Activated CD8-positive, alpha-beta memory T cell treated with anti-CD3 and anti-CD28 coated beads for 1 hour (primary cell): ENCODE measurements around the gene ZBTB40.

Experiments
- DNase-seq, 2 donors: peaks; one replicate each; pipeline ENCODE4 v3.0.0-alpha.2; 2020; ENCODE audit warnings: low read depth in 1 of 2; ENCODE audit errors: extremely low read depth in 1 of 2

The ZBTB40 gene, protein sequence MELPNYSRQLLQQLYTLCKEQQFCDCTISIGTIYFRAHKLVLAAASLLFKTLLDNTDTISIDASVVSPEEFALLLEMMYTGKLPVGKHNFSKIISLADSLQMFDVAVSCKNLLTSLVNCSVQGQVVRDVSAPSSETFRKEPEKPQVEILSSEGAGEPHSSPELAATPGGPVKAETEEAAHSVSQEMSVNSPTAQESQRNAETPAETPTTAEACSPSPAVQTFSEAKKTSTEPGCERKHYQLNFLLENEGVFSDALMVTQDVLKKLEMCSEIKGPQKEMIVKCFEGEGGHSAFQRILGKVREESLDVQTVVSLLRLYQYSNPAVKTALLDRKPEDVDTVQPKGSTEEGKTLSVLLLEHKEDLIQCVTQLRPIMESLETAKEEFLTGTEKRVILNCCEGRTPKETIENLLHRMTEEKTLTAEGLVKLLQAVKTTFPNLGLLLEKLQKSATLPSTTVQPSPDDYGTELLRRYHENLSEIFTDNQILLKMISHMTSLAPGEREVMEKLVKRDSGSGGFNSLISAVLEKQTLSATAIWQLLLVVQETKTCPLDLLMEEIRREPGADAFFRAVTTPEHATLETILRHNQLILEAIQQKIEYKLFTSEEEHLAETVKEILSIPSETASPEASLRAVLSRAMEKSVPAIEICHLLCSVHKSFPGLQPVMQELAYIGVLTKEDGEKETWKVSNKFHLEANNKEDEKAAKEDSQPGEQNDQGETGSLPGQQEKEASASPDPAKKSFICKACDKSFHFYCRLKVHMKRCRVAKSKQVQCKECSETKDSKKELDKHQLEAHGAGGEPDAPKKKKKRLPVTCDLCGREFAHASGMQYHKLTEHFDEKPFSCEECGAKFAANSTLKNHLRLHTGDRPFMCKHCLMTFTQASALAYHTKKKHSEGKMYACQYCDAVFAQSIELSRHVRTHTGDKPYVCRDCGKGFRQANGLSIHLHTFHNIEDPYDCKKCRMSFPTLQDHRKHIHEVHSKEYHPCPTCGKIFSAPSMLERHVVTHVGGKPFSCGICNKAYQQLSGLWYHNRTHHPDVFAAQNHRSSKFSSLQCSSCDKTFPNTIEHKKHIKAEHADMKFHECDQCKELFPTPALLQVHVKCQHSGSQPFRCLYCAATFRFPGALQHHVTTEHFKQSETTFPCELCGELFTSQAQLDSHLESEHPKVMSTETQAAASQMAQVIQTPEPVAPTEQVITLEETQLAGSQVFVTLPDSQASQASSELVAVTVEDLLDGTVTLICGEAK

DNA sequence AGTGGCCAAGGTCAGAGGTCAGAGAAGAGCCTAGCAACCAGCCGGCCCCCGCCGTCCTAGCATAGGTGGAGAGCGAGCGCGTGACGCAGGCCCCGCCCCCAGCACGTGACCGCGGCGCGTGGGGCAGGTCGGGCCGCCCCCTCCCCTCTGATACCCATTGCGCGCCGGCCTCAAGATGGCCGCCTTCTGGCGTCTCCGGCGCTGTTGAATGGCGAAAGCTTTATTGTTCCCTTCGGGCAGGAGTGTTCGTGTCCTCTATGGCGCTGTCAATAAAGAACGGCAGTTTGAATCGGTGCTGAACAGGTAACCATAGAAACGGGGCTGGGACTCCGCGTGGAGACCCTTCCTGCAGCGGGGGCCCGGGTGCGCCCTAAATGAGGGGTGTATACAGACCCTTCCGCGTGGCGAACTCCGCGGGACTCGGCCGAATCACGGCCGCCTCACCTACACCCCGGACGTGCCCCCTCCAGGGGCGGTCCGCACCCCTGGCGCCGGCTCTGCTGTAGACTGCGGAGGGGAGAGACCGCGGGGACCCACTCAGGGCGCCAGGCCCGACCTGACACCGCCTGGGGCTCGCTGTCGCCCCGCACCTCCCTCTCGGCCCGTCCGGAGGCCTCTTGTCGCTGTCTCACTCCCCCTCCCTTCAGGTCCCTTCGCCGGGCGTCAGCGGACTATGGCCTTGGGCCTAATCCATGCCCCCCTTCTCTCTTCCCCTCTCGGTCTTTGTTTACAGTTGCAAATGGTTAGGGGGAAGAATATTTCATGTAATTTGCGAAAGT, at the start of gene ZBTB40:
Gene ZBTB40, plus strand, starts transcription at position 150 of the 779 bp plus-strand sequence. CDS start 38,098 bp downstream, outside the sequence.
- DNase-seq = peak; percentile 81 to 88

DNA sequence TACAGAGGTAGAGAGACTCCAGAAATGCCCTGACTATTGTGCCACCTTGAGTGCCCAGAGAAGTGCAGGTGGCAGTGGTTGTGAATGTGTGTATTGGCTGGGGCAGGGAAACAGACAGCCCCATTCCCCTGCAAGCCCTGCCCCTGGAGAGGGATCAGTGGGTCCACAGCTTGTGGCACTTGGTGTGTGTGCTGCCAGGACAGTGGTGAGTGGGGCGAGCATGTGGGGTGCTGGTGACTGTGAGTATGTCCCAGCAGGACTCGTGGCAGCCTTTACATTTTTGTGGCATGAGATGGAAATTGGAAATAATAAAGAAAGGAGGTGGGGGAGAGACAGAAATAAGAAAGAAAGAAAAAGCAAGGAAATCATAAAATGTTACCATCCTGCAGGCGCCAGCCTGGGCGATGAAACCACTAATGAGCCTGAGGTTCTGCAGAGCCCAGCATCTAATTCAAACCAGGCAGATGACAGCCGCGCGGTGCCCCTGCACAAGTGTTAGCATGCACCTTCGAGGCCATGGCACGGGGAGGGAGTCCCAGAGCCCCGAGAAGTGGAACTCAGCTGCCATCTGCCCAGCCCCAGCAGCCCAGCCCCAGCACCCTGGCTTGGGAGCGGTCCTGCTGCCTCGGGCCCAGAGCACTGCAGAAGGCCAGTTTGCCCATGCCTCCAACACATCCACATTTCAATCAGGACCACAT, 49.1 kb upstream of the ZBTB40 start:
- DNase-seq = no peak

DNA sequence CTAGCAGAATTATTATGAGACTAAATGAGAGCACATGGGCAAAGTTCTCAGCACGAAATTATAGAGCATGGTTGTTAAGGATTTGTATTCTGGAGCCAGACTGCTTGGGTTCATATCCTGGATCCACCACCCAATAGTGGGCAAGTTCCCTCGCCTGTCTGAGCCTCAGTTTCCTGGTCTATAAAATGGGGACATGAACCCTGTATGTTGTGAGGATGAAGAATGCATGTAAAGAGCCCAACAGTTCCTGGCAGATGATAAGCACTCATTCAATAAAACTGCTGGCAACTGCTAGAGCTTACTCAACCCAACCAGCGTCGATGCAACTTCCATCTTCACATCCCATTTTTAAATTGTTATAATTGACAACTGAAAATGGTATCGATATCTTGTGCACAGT, 47.2 kb upstream of the ZBTB40 start:
- DNase-seq = no peak

DNA sequence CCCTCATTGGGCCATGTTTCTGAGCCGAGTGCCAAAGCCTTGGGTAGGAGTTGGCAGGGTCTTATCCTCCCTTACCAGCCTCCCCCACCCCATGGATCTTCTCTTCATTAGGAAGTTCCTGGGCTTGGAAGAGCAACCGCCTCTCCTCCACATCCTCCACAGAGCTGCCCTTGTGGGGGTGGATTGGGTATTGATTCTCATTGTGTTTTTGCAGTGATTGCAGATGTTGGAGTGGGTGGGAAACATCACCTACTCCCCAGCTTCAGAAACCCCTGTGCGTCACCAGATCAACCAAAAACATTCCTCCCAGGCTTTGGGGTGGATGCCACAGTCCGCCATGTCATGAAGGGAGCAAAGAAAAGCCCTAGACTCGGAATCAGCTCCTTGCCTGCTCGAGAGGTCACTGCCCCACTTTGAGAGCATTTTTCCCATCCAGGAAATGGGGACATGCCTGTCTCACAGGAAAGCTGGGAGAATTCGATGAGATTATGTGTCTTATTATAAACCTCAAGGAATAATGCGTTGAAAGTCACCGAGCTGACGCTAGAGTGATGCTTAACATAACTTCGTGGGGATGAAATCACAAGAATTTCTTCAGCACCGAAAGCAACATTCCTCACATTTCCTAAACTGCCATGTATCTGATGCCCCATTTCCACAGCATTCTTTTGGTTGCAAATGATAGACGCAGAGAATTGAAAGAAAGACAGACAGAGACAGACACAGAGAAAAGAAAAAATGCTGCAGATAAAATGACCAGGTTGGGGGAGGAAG, 44.7 kb upstream of the ZBTB40 start:
- no peak for DNase-seq

DNA sequence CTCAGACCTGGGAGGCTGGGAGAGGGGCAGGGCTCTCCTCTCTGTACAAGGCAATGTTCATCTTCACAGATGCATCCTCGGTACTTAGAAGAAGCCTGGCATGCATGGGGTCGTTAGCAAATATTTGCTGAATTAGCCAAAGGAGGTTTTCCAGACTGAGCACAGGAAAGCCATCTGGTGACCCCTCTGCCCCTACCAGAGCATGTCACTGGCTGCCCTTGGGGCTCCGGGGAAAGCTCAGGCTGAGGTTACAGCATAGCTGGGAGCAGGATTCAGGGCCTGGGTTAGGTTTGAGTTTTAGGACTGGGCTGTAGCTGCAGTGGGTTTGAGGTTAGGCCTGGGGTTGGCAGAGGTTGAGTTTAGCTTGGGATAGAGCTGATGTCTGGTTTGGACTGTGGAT, 43.4 kb upstream of the ZBTB40 start:
- DNase-seq = no peak

DNA sequence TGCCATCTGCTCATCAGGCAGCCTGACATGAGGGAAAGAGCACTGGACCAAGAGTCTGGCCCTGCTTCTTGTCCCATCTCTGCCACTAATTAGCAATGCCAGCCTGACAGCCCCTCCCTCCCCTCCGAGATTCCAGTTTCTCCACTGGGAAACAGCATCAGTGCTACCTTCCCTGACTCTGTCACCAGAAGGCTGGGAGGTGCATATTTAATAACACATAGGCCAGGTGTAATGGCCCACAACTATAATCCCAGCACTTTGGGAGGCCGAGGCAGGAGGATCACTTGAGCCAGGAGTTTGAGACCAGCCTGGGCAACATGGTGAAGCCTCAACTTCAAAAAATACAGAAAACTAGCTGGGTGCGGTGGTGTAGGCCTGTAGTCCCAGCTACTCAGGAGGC, 41.2 kb upstream of the ZBTB40 start:
- no peak for DNase-seq

DNA sequence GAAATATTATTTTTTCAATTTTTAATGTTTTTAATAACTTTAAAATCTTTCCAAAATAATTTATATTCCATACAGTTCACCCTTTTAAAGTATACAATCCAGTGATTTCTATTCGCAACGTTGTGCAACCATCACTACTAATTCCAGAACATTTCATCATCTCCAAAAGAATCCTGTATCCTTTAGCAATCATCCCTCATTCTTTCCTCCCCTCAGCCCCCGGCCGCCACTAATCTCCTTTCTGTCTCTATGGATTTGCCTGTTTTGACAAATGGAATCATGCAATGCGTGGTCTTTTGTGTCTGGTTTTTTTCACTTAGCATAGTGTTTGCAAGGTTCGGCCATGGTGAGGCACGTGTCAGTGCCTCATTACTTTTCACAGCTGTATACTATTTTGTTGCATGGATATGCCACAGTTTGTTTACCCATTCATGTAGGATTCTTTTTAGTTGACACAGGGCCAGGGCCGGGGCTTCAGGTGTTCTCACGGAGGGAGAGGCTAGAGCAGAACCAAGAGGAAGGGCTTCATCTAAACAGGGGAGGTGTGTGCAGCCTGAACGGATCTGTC, 40.6 kb upstream of the ZBTB40 start:
- no peak for DNase-seq

DNA sequence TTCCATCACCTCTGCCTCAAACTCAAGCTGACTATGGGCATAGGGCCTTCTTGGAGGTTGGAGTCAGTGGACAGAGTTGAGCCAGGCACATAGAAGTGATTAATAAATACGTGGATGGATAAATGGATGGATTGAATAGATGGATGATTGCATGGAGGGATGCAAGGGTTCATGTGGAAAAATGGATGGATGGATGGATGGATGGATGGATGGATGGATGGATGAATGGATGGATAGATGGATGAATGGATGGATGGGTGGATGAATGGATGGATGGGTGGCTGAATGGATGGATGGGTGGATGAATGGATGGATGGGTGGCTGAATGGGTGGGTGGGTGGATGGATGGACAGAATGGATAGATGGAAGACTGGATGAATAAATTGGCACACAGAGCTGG, 40.1 kb upstream of the ZBTB40 start:
- DNase-seq = no peak

DNA sequence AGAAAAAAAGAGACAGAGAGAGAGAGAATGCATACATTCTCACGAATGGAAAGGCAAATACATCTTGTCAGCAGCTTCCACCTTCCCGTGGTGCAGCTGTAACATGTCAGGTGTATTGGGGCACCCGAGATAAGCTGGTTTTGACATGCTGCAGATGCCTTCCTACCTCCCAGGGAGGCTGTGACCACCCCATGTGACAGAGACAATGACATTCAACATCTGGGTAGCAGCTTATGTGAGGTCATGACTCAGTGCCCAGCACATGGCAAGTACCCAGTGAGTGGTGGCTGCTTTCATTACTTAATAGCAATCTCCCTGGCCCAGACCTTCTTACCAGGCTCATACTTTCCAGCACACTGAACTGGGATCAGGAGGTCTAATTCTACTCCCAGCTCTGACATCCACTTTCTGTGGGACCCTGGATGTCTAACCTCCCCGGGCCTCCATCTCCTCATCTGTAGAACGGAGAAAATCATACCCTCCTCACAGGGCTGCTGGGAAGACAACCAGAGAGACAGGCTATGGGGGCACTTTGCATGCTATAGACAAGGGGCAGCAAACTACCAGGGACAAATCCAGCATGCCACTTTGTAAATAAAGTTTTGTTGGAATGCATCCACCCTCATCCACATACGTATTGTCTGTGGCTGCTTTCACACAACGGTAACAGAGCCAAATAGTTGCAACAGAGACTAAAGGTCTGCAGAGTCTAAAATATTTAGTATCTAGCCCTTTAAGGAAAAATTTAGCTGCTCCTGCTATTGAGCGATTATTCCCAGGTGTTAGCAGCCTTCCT, 38.5 kb upstream of the ZBTB40 start:
- DNase-seq = no peak

DNA sequence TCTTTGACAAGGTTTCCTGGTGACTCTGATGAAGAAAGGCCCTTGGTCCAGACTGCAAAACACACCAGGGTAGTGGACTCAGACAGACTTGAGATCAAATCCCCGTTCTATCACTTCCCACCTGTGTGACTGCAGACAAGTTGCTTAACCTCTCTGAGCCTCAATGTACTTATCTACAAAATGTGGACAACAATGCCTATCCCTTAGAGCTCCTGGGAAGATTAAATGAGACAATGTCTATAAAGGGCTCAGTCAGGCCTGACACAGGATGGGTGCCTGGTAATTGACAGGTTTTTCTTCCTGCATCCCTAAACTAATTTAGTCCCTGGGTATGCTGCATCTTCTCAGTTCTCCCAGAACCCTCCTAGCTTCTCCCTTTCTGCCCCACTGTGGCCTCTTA, 37.9 kb upstream of the ZBTB40 start:
- no peak for DNase-seq

DNA sequence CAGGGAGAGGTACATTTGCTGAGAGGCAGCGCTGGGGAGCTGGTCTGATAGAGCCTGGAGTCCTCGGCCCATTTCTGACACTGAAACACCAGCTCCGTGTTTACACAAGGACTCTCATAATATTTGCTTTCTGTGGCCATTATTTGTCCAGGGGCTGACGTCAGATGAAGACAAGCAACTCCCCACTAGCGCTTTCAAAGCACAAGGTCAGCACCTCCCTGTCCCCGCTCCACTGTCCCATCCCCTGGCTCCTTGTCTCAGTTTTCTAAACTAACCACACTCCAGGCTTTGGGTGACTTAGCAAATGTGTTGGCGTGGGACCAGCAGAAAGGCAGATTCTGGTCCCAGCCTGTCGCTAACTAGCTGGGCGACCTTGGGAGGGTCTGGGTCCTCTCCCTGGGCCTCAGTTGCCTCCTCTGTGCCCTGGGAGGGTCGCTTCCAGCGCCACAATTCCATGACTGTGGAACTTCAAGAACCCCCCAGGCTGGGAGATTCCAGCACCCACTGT, 37.4 kb upstream of the ZBTB40 start:
- DNase-seq = no peak

DNA sequence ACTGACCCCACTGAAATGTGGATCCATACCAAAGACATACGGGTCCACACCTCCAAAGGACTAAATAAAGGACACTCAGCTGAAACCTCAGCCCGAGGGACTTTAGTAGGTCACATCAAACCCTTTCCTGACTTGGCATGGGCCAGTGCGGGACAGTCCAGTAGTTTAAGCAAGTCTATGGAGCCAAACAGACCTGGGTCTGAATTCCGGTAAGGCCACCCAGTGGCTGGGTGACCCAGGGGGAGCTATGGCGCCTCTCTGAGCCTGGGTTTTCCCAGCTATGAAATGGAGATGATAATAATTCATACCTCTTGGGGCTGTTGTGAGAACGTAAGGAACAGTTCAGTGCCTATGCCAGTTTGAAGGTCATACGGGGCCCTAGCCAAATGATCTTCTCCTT, 36.2 kb upstream of the ZBTB40 start:
- no peak for DNase-seq

DNA sequence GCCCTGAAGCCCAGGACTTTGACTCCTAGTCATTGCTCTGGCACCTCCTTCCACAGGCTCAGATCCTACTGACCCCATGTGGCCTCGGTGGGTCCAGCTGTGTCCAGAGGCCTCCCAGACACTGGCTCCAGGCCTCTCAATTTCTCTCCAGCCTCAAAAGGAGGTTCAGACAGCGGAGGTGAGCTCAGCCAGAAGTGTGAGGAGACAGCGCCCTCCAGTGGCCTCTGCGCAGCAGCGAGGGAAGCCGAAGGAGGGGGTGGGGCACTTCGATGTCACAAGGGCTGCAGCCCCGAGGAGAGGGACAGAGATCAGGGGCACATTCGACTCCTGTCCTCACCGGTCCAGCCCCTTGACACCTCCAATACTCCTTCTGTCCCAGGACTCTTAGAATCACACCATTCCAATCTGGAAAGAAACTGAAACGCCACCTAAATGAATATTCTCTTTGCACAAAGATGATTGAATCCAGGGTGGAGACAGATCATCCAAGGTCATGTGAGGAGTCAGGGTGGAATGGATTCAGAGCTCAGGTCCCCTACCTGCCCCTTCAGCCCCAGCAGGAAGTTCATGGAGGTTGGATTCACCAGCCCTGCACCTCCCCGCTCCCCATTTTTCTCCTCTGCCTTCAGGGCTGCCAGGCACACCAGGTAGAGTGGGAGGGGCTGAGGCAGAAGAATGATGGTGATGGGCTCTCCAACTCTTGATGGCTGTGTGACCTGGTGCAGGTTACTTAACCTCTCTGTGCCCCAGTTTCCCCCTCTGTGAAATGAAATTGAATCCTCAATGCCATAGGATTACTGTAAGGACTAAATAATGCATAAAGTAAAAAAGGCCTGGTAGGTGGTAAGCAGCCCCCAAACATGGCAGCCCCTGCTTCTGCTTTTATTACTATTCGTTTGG, 34.8 kb upstream of the ZBTB40 start:
- DNase-seq = peak; percentile 41 to 55

DNA sequence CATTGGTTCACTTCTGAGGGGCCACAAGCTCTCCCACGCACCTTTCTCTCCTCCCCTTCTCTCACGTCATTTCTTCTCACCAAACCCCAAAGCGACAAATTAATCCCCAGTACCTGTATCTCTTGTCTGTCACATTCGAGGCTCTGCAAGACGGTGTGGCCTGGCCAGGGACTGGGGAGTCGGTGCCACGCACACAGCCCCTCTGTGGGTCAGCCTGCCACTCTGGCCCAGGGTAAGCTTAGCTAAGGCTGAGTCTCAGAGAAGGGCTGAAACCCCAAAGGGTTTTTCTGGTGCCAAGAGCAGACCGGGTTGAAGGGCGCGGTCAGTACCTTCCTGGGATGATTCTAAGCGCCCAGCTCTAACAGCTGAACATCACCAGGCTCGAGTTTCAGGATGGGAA, 34.2 kb upstream of the ZBTB40 start:
- DNase-seq = no peak

DNA sequence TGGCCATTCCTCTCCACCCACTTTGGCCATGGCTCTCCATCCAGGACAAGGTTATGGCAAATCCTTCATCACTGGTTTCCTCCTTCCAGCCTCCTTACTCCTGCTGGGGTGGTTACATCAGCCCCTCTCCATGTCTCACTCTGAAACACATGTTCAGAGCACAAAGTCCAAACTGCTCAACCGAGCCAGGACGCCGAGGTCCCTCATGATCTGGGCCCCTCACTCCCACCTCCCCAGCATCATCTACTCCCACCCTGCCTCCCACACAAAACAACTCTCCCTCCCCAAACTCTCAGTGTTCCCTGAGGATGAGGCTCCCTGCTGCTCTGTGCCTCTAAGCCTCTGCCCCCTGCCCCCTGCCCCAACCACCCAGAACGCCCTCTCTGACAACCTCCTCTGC, 33.3 kb upstream of the ZBTB40 start:
- DNase-seq = no peak

DNA sequence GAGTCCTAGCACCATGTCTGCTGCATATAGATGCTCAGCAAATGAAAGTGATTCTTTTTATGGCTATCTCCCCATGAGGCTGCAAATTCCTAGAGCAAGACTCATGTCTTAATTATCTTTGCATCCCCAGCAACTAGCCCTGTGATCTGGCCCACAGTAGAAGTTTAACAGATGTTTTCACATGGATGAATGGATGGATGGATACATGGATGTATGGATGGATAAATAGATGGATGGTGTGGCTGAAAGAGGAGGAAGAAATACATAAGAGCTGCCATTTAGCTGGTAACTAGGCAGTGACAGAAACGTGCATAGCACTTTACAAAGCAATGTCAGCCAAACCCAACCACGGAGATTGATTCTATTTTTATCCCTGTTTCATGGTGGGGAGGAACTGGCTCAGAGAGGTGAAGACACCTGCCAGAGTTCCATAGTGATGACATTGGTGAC, 32.7 kb upstream of the ZBTB40 start:
- DNase-seq = no peak
